NT2/D1 (cell line): ENCODE data around the gene AKR1A1.

Experiments used
- DNase-seq: peaks from one replicate; pipeline ENCODE4 v3.0.0-alpha.2; 2011; ENCODE audit warnings: low read depth, low spot score
- H3K27me3 ChIP-seq: 2 replicates; pipeline ENCODE4 v1.6.0; 2011; ENCODE audit warnings: mild to moderate bottlenecking; ENCODE audit not compliant: insufficient read length, insufficient read depth
- H3K36me3 ChIP-seq: 2 replicates; pipeline ENCODE4 v1.6.1; 2011; ENCODE audit warnings: mild to moderate bottlenecking, low read length, mixed read lengths; ENCODE audit not compliant: insufficient read depth, insufficient read length
- H3K4me1 ChIP-seq: 2 replicates; pipeline ENCODE4 v1.5.1; 2011; ENCODE audit not compliant: insufficient read depth, insufficient read length
- H3K4me3 ChIP-seq: 2 replicates; pipeline ENCODE4 v1.5.1; 2011; ENCODE audit warnings: low read depth; ENCODE audit not compliant: insufficient read length
- H3K9ac ChIP-seq: 2 replicates; pipeline ENCODE4 v1.6.0; 2011; ENCODE audit warnings: low read depth; ENCODE audit not compliant: insufficient read length
- H3K9me3 ChIP-seq: 2 replicates; pipeline ENCODE4 v1.5.1; 2011; ENCODE audit warnings: mild to moderate bottlenecking, low read length; ENCODE audit not compliant: insufficient read depth
- SUZ12 ChIP-seq: IDR thresholded peaks from 2 replicates; pipeline ENCODE4 v1.6.1; 2011; ENCODE audit not compliant: insufficient read length, insufficient read depth; ENCODE audit errors: extremely low read depth
- YY1 ChIP-seq: IDR thresholded peaks from 2 replicates; pipeline ENCODE4 v1.6.1; 2011; ENCODE audit not compliant: insufficient read length, insufficient read depth
- ZNF274 ChIP-seq: IDR thresholded peaks from 2 replicates; pipeline ENCODE4 v1.6.1; 2011; ENCODE audit warnings: mild to moderate bottlenecking, low read depth, low read length

Gene AKR1A1

GRCh38 chr1:45612941-45613579 lies 62.4 kb downstream of the AKR1A1 start:
- DNase-seq: no peak
- Histone ChIP-seq H3K9me3 (no peaks in the 10 kb centered on the region), H3K36me3 (peaks cover 93% of the 10 kb centered on the region), H3K9ac (no peak overlapping the region), H3K4me1 (no peaks in the 10 kb centered on the region), H3K4me3 (no peak overlapping the region), H3K27me3 (no peaks in the 10 kb centered on the region)
- no peak for TF ChIP-seq YY1
- TF ChIP-seq ZNF274: no peak
- no peak for TF ChIP-seq SUZ12

- Histone ChIP-seq H3K9me3 (no peaks in the 10 kb centered on the region), H3K27me3 (no peaks in the 10 kb centered on the region), H3K4me1 (no peaks in the 10 kb centered on the region), H3K4me3 (no peak overlapping the region), H3K36me3 (peaks cover 85% of the 10 kb centered on the region), H3K9ac (no peak overlapping the region)
- TF ChIP-seq SUZ12: no peak
- TF ChIP-seq YY1: no peak
- TF ChIP-seq ZNF274: no peak
- DNase-seq: no peak
Observed at GRCh38 chr1:45615885-45616284, 65.3 kb downstream of the AKR1A1 start.

GRCh38 chr1:45617618-45618017 lies 67.0 kb downstream of the AKR1A1 start:
- Histone ChIP-seq H3K4me3 (no peak overlapping the region), H3K9me3 (no peaks in the 10 kb centered on the region), H3K9ac (no peak overlapping the region), H3K27me3 (no peaks in the 10 kb centered on the region), H3K36me3 (peaks cover 73% of the 10 kb centered on the region), H3K4me1 (no peaks in the 10 kb centered on the region)
- no peak for DNase-seq
- TF ChIP-seq YY1 (no peak), ZNF274 (no peak), SUZ12 (no peak)

GRCh38 chr1:45619149-45619921 lies 68.7 kb downstream of the AKR1A1 start:
- Histone ChIP-seq H3K9ac (no peak overlapping the region), H3K36me3 (peaks cover 70% of the 10 kb centered on the region), H3K4me3 (no peak overlapping the region), H3K4me1 (peaks cover 3% of the 10 kb centered on the region), H3K27me3 (no peaks in the 10 kb centered on the region), H3K9me3 (no peaks in the 10 kb centered on the region)
- TF ChIP-seq YY1: no peak
- no peak for TF ChIP-seq SUZ12
- no peak for TF ChIP-seq ZNF274
- no peak for DNase-seq
